ENCODE results near the gene EYS.

The EYS gene

DNA sequence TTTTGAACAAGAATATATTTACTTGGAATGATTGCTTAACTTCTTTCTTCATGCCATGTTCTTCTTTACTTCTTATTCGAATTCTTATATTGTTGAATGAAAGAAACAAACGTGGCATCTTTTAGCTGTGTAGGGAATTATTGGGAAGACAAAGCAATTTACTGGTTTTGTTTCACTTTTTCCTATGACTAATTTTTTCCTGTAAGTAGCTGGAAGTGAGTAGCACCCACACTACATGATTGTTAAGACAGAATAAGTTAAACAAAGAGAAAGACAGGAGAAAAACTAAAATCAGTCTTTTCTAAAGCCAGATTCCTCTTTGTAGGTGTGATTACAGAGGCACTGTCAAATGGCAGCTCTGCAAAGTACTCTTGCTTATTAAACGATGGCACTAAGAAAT lies 593.4 kb downstream of the EYS start:
- H3K4me3 ChIP-seq (ENCODE audit: insufficient read length, low read depth) = no peak overlapping the region
- H3K9ac ChIP-seq (ENCODE audit: insufficient read length, low read depth) = no peak overlapping the region
- H3K4me1 ChIP-seq (ENCODE audit: insufficient read depth, insufficient read length) = no peaks in the 10 kb centered on the region
- no peak for DNase-seq (ENCODE audit: low read depth, low spot score)
- H3K9me3 ChIP-seq (ENCODE audit: insufficient read depth, low read length) = no peaks in the 10 kb centered on the region
- H3K36me3 ChIP-seq (ENCODE audit: insufficient read depth, insufficient read length, low read length) = no peaks in the 10 kb centered on the region
- no peaks in the 10 kb centered on the region for H3K27me3 ChIP-seq (ENCODE audit: insufficient read depth, insufficient read length)
- TF ChIP-seq YY1 (IDR thresholded peaks at IDR 0.05; ENCODE audit: insufficient read depth, insufficient read length) (no peak), ZNF274 (IDR thresholded peaks at IDR 0.05; ENCODE audit: low read depth, low read length) (no peak)

DNA sequence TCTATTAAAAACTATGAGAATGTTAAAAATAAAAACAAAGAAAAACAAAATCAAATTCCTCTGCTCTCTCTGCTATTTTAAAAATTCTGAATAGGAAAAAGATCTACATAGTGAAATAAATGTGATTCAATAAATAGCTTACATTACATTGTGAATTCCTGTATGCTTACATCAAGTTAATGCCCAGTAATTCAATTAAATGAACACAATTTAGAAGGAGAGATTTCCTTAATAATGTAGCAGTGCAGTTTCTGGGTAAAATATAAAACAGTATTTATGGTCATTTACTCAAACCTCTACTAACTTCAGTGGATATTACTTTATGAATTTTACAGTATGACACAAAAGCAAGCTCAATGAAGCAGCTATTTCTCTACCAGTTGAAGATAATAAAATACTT lies 594.6 kb downstream of the EYS start:
- Histone ChIP-seq H3K36me3 (ENCODE audit: insufficient read depth, insufficient read length, low read length) (no peaks in the 10 kb centered on the region), H3K9ac (ENCODE audit: insufficient read length, low read depth) (no peak overlapping the region), H3K4me3 (ENCODE audit: insufficient read length, low read depth) (no peak overlapping the region), H3K4me1 (ENCODE audit: insufficient read depth, insufficient read length) (no peaks in the 10 kb centered on the region), H3K9me3 (ENCODE audit: insufficient read depth, low read length) (no peaks in the 10 kb centered on the region), H3K27me3 (ENCODE audit: insufficient read depth, insufficient read length) (no peaks in the 10 kb centered on the region)
- DNase-seq (ENCODE audit: low read depth, low spot score) = no peak
- TF ChIP-seq SUZ12 (IDR thresholded peaks at IDR 0.05; ENCODE audit: extremely low read depth, insufficient read depth, insufficient read length) (no peak), ZNF274 (IDR thresholded peaks at IDR 0.05; ENCODE audit: low read depth, low read length) (no peak), YY1 (IDR thresholded peaks at IDR 0.05; ENCODE audit: insufficient read depth, insufficient read length) (no peak)

DNA sequence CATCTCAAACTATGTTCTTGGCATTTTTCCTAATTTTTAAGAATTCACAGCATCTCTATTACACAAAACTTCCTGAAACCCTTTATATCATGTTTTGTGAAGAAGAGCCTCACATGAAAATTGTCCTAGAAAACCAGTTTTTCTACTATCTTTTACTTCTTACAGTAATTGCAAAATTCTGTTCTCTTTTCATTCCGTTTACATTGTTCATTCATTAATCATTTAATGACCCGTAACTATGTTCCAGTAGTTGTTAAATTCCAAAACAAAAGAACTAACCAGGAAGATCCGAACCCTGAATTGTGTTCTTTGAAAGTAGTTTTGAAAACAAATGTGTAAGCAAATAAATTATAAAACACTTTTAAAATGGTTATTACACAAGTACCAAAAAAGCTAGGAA lies 597.0 kb downstream of the EYS start:
- H3K9me3 ChIP-seq (ENCODE audit: insufficient read depth, low read length) = no peaks in the 10 kb centered on the region

DNA sequence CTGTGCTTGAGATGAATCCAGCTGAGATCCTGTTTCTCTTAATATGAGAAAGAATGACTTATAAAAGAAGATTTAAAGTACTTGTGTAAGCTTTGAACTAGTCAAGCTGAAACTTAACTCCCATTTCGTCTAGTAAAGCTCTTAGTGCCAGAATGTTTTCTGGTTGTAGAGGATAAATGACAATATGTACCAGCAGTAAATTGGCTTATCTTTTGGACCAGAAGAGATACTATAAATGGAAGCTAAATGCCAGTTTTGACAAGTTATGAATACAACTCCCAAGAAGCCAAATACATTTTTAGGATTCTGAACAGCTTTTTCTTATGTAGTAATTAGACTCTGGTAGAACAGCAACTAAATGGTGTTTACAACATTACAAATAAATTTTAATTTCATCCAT lies 608.7 kb downstream of the EYS start:
- H3K9ac ChIP-seq (ENCODE audit: insufficient read length, low read depth) = no peak overlapping the region
- no peaks in the 10 kb centered on the region for H3K36me3 ChIP-seq (ENCODE audit: insufficient read depth, insufficient read length, low read length)
- no peaks in the 10 kb centered on the region for H3K9me3 ChIP-seq (ENCODE audit: insufficient read depth, low read length)
- TF ChIP-seq YY1 (IDR thresholded peaks at IDR 0.05; ENCODE audit: insufficient read depth, insufficient read length) = no peak
- TF ChIP-seq SUZ12 (IDR thresholded peaks at IDR 0.05; ENCODE audit: extremely low read depth, insufficient read depth, insufficient read length) = no peak
- TF ChIP-seq ZNF274 (IDR thresholded peaks at IDR 0.05; ENCODE audit: low read depth, low read length) = no peak
- H3K27me3 ChIP-seq (ENCODE audit: insufficient read depth, insufficient read length) = no peaks in the 10 kb centered on the region
- DNase-seq (ENCODE audit: low read depth, low spot score) = no peak
- no peak overlapping the region for H3K4me3 ChIP-seq (ENCODE audit: insufficient read length, low read depth)
- no peaks in the 10 kb centered on the region for H3K4me1 ChIP-seq (ENCODE audit: insufficient read depth, insufficient read length)

More for the DNA sequence above, 597.0 kb downstream of the EYS start:
- Histone ChIP-seq H3K4me3 (ENCODE audit: insufficient read length, low read depth) (no peak overlapping the region), H3K36me3 (ENCODE audit: insufficient read depth, insufficient read length, low read length) (no peaks in the 10 kb centered on the region), H3K4me1 (ENCODE audit: insufficient read depth, insufficient read length) (no peaks in the 10 kb centered on the region), H3K27me3 (ENCODE audit: insufficient read depth, insufficient read length) (no peaks in the 10 kb centered on the region), H3K9ac (ENCODE audit: insufficient read length, low read depth) (no peak overlapping the region)
- no peak for TF ChIP-seq YY1 (IDR thresholded peaks at IDR 0.05; ENCODE audit: insufficient read depth, insufficient read length)
- TF ChIP-seq SUZ12 (IDR thresholded peaks at IDR 0.05; ENCODE audit: extremely low read depth, insufficient read depth, insufficient read length) = no peak
- no peak for TF ChIP-seq ZNF274 (IDR thresholded peaks at IDR 0.05; ENCODE audit: low read depth, low read length)
- no peak for DNase-seq (ENCODE audit: low read depth, low spot score)

DNA sequence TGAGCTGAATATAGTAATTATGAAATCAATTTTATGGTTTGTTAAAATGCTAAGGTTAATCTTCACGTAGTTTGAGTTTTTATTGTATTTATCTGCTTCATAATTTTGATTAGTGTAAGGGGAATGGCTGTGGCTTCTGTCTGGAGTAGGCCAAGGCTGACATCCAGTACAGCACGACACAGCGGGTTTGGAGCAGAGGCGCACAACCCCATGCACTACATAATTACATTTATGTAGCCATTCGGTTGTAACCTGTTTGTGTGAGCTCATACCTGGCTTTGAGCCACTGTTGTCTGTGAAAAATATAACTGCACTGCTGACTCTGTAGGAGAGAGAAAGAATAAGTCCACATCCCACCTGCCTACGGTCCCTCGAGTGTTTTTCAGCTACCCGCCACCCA lies 615.5 kb downstream of the EYS start:
- TF ChIP-seq YY1 (IDR thresholded peaks at IDR 0.05; ENCODE audit: insufficient read depth, insufficient read length) (no peak), SUZ12 (IDR thresholded peaks at IDR 0.05; ENCODE audit: extremely low read depth, insufficient read depth, insufficient read length) (no peak), ZNF274 (IDR thresholded peaks at IDR 0.05; ENCODE audit: low read depth, low read length) (no peak)
- no peaks in the 10 kb centered on the region for H3K4me1 ChIP-seq (ENCODE audit: insufficient read depth, insufficient read length)
- H3K9ac ChIP-seq (ENCODE audit: insufficient read length, low read depth) = no peak overlapping the region
- no peaks in the 10 kb centered on the region for H3K27me3 ChIP-seq (ENCODE audit: insufficient read depth, insufficient read length)
- no peak overlapping the region for H3K4me3 ChIP-seq (ENCODE audit: insufficient read length, low read depth)
- no peak for DNase-seq (ENCODE audit: low read depth, low spot score)
- H3K36me3 ChIP-seq (ENCODE audit: insufficient read depth, insufficient read length, low read length) = no peaks in the 10 kb centered on the region
- peaks cover 8% of the 10 kb centered on the region; the same call in 1 of the 2 replicates for H3K9me3 ChIP-seq (ENCODE audit: insufficient read depth, low read length)

GRCh38 chr6:65088575-65088974 lies 618.5 kb downstream of the EYS start:
- H3K9ac ChIP-seq (ENCODE audit: insufficient read length, low read depth) = no peak overlapping the region
- H3K9me3 ChIP-seq (ENCODE audit: insufficient read depth, low read length) = peaks cover 8% of the 10 kb centered on the region; the same call in 1 of the 2 replicates
- H3K4me1 ChIP-seq (ENCODE audit: insufficient read depth, insufficient read length) = no peaks in the 10 kb centered on the region
- no peak overlapping the region for H3K4me3 ChIP-seq (ENCODE audit: insufficient read length, low read depth)
- H3K36me3 ChIP-seq (ENCODE audit: insufficient read depth, insufficient read length, low read length) = no peaks in the 10 kb centered on the region
- TF ChIP-seq YY1 (IDR thresholded peaks at IDR 0.05; ENCODE audit: insufficient read depth, insufficient read length) = no peak
- no peak for TF ChIP-seq ZNF274 (IDR thresholded peaks at IDR 0.05; ENCODE audit: low read depth, low read length)
- no peak for TF ChIP-seq SUZ12 (IDR thresholded peaks at IDR 0.05; ENCODE audit: extremely low read depth, insufficient read depth, insufficient read length)
- no peaks in the 10 kb centered on the region for H3K27me3 ChIP-seq (ENCODE audit: insufficient read depth, insufficient read length)
- DNase-seq (ENCODE audit: low read depth, low spot score) = no peak

- no peaks in the 10 kb centered on the region for H3K4me1 ChIP-seq (ENCODE audit: insufficient read depth, insufficient read length)
- H3K9me3 ChIP-seq (ENCODE audit: insufficient read depth, low read length) = no peaks in the 10 kb centered on the region
- TF ChIP-seq YY1 (IDR thresholded peaks at IDR 0.05; ENCODE audit: insufficient read depth, insufficient read length) = no peak
- no peak for TF ChIP-seq ZNF274 (IDR thresholded peaks at IDR 0.05; ENCODE audit: low read depth, low read length)
- TF ChIP-seq SUZ12 (IDR thresholded peaks at IDR 0.05; ENCODE audit: extremely low read depth, insufficient read depth, insufficient read length) = no peak
- no peak overlapping the region for H3K4me3 ChIP-seq (ENCODE audit: insufficient read length, low read depth)
- no peaks in the 10 kb centered on the region for H3K36me3 ChIP-seq (ENCODE audit: insufficient read depth, insufficient read length, low read length)
- DNase-seq (ENCODE audit: low read depth, low spot score) = no peak
- no peak overlapping the region for H3K9ac ChIP-seq (ENCODE audit: insufficient read length, low read depth)
- no peaks in the 10 kb centered on the region for H3K27me3 ChIP-seq (ENCODE audit: insufficient read depth, insufficient read length)
Observed at GRCh38 chr6:65081756-65082155, 625.3 kb downstream of the EYS start.
